A549 (cell line): ENCODE measurements around the gene C8G. TPM values are rescaled to one million over a fixed set of nuclear protein-coding genes. Genes with fewer than 3 reads are reported as not detected.
A peak's percentile ranks its signal among the peaks of the same experiment; 100 is the strongest.

Source experiments
- ATAC-seq, 2 experiments: fragments of 200-7000 bp in 1 of 2; fragments of >200 bp in 1 of 2; cut with Nextera tagmentation in 1 of 2; cut with Tn5 transposase in 1 of 2; 3 replicates each; pipeline versions ENCODE4 v1.8.0 to v1.9.1; 2018 to 2020; ENCODE audit warnings: mild to moderate bottlenecking in 1 of 2, moderate library complexity in 1 of 2
- CTCF ChIA-PET: fragments of 300-600 bp; sonication (Branson Sonifier 250); formaldehyde crosslinking; extraction: SDS; loops from one replicate; lab custom pipeline; 2021; ENCODE audit warnings: antibody characterized with exemption, inconsistent platforms; lab: Yijun Ruan, JAX
- POLR2A ChIA-PET: fragments of 350-600 bp; formaldehyde crosslinking; extraction: SDS; loops from one replicate; lab custom pipeline; 2021; ENCODE audit warnings: antibody characterized with exemption, inconsistent platforms; lab: Yijun Ruan, JAX
- DNase-seq, 2 experiments: peaks; one replicate each; pipeline versions ENCODE4 v3.0.0 to v3.0.0-alpha.2; 2011 to 2016; ENCODE audit warnings: low read depth in 1 of 2, low spot score in 1 of 2
- FAIRE-seq: peaks from 2 replicates; lab custom pipeline; 2011; peaks lifted over from hg19 to GRCh38; lab: Jason Lieb, UNC
- H3K27ac ChIP-seq, 2 experiments: fragments of >200 bp; sonication (Bioruptor Twin); formaldehyde crosslinking; 3 replicates each; pipeline ENCODE4 v1.5.1; 2016 to 2017
- H3K4me1 ChIP-seq: fragments of >200 bp; sonication (Bioruptor Twin); formaldehyde crosslinking; 3 replicates; pipeline ENCODE4 v1.6.1; 2016
- H3K4me2 ChIP-seq: fragments of >200 bp; sonication (Bioruptor Twin); formaldehyde crosslinking; 3 replicates; pipeline ENCODE4 v1.6.1; 2016
- H3K4me3 ChIP-seq: fragments of >200 bp; sonication (Bioruptor Twin); formaldehyde crosslinking; 3 replicates; pipeline ENCODE4 v1.5.1; 2016
- H3K9me3 ChIP-seq: fragments of >200 bp; sonication (Bioruptor Twin); formaldehyde crosslinking; 3 replicates; pipeline ENCODE4 v1.6.1; 2016
- CTCF ChIP-seq: fragments of >200 bp; sonication (Bioruptor Twin); formaldehyde crosslinking; IDR thresholded peaks from 3 replicates; pipeline ENCODE4 v1.5.1; 2016
- EHF ChIP-seq: fragments of 250-450 bp; sonication (Bioruptor Pico); IDR thresholded peaks from 2 replicates; pipeline ENCODE4 v1.5.0; 2020; ENCODE audit warnings: mild to moderate bottlenecking
- EP300 ChIP-seq, 2 experiments: fragments of >200 bp; sonication (Bioruptor Twin); formaldehyde crosslinking; IDR thresholded peaks; 2 replicates in 1 of 2; 3 replicates in 1 of 2; pipeline ENCODE4 v1.6.1; 2016 to 2017
- FOSL2 ChIP-seq, 2 experiments: fragments of 450-650 bp in 1 of 2; fragments of >200 bp in 1 of 2; sonication (Bioruptor Twin) in 1 of 2; formaldehyde crosslinking; IDR thresholded peaks; 2 replicates each; pipeline versions ENCODE4 v1.5.0 to v1.6.1; 2016 to 2020; ENCODE audit warnings: mild to moderate bottlenecking in 1 of 2, moderate library complexity in 1 of 2
- FOXS1 ChIP-seq: fragments of 250-450 bp; sonication (Bioruptor Pico); IDR thresholded peaks from 2 replicates; pipeline ENCODE4 v1.5.0; 2020; ENCODE audit warnings: mild to moderate bottlenecking, moderate library complexity
- HDAC2 ChIP-seq: fragments of 200-600 bp; sonication (generic); IDR thresholded peaks from 2 replicates; pipeline ENCODE4 v1.6.1; 2016
- HEYL ChIP-seq: fragments of 250-450 bp; sonication (Bioruptor Pico); IDR thresholded peaks from 2 replicates; pipeline ENCODE4 v1.8.0; 2021; ENCODE audit warnings: mild to moderate bottlenecking, moderate library complexity
- HMGXB4 ChIP-seq: fragments of 250-450 bp; sonication (Bioruptor Pico); IDR thresholded peaks from 2 replicates; pipeline ENCODE4 v1.5.0; 2021; ENCODE audit warnings: mild to moderate bottlenecking, moderate library complexity, borderline replicate concordance
- HOXB13 ChIP-seq: fragments of 250-450 bp; sonication (Bioruptor Pico); IDR thresholded peaks from 2 replicates; pipeline ENCODE4 v1.5.0; 2020; ENCODE audit warnings: low read depth, mild to moderate bottlenecking, moderate library complexity
- HOXB5 ChIP-seq: fragments of 250-450 bp; sonication (Bioruptor Pico); IDR thresholded peaks from 2 replicates; pipeline ENCODE4 v1.5.0; 2020; ENCODE audit warnings: mild to moderate bottlenecking, moderate library complexity
- JUN ChIP-seq, 2 experiments: fragments of >200 bp; sonication (Bioruptor Twin); formaldehyde crosslinking; IDR thresholded peaks; 2 replicates in 1 of 2; 3 replicates in 1 of 2; pipeline ENCODE4 v1.6.1; 2016 to 2017
- MAFK ChIP-seq: fragments of 450-650 bp; IDR thresholded peaks from 2 replicates; pipeline ENCODE4 v1.6.1; 2014; ENCODE audit not compliant: partially characterized antibody
- MAZ ChIP-seq: fragments of 150-350 bp; IDR thresholded peaks from 2 replicates; pipeline ENCODE4 v1.6.1; 2014; ENCODE audit warnings: antibody characterized with exemption, low read depth, low read length, borderline replicate concordance
- MYC ChIP-seq: IDR thresholded peaks from 2 replicates; pipeline ENCODE4 v1.6.1; 2012; ENCODE audit warnings: mild to moderate bottlenecking, inconsistent platforms, low read length, improper control_type of control experiment, borderline replicate concordance
- NR3C1 ChIP-seq: fragments of >200 bp; sonication (Bioruptor Twin); formaldehyde crosslinking; IDR thresholded peaks from 3 replicates; pipeline ENCODE4 v1.6.1; 2017
- POLR2A ChIP-seq: IDR thresholded peaks from 2 replicates; pipeline ENCODE4 v1.6.1; 2012; ENCODE audit warnings: mild to moderate bottlenecking, low read length
- RAD21 ChIP-seq, 2 experiments: fragments of >200 bp in 1 of 2; sonication (Bioruptor Twin) in 1 of 2; formaldehyde crosslinking in 1 of 2; IDR thresholded peaks in 1 of 2; conservative IDR thresholded peaks in 1 of 2; 2 replicates in 1 of 2; 3 replicates in 1 of 2; pipeline ENCODE4 v1.6.1; 2012 to 2018; ENCODE audit warnings: inconsistent platforms in 1 of 2
- RARB ChIP-seq: fragments of 250-450 bp; sonication (Bioruptor Pico); IDR thresholded peaks from 2 replicates; pipeline ENCODE4 v1.8.0; 2021; ENCODE audit warnings: mild to moderate bottlenecking, moderate library complexity
- REST ChIP-seq: fragments of 200-600 bp; sonication (generic); IDR thresholded peaks from 2 replicates; pipeline ENCODE4 v1.6.1; 2016; ENCODE audit warnings: antibody characterized with exemption, mild to moderate bottlenecking, moderate library complexity
- WGBS: methylation state at CpG from one replicate; pipeline ENCODE4 v1.1.6; 2017; ENCODE audit errors: missing lambda C conversion rate; 5-methylcytosine and 5-hydroxymethylcytosine counted together
- polyA plus RNA-seq, 4 experiments: library from polyadenylated mRNA; depleted of rRNA in 3 of 4; stranded (reverse); fragments of >200 nt; fragmentation: RNase III in 1 of 4; extraction: RNeasy Plus Mini Kit Qiagen cat#74134 plus additional on column Dnase treatment in 1 of 4; gene quantifications; 2 replicates in 3 of 4; 3 replicates in 1 of 4; pipeline ENCODE4 v1.2.3, GENCODE V29; 2011 to 2017
- TF ChIP-seq, protein P1 (sequence below): fragments of >200 bp; sonication (Bioruptor Twin); formaldehyde crosslinking; IDR thresholded peaks from 3 replicates; pipeline ENCODE4 v1.6.1; 2016
- TF ChIP-seq, protein P2 (sequence below): IDR thresholded peaks from 2 replicates; pipeline ENCODE4 v1.6.1; 2012
- TF ChIP-seq, protein P3 (sequence below): IDR thresholded peaks from 2 replicates; pipeline ENCODE4 v1.6.1; 2012
- TF ChIP-seq, protein P4 (sequence below): fragments of >200 bp; sonication (Bioruptor Twin); formaldehyde crosslinking; IDR thresholded peaks from 2 replicates; pipeline ENCODE4 v1.6.1; 2016
- TF ChIP-seq, protein P5 (sequence below): IDR thresholded peaks from 2 replicates; pipeline ENCODE4 v1.6.1; 2012; ENCODE audit warnings: low read depth, borderline replicate concordance

The C8G gene
- polyA plus RNA-seq, 2 of the 4 experiments (the other 2 are of a cell fraction): 0.45 to 1.3 TPM

DNA sequence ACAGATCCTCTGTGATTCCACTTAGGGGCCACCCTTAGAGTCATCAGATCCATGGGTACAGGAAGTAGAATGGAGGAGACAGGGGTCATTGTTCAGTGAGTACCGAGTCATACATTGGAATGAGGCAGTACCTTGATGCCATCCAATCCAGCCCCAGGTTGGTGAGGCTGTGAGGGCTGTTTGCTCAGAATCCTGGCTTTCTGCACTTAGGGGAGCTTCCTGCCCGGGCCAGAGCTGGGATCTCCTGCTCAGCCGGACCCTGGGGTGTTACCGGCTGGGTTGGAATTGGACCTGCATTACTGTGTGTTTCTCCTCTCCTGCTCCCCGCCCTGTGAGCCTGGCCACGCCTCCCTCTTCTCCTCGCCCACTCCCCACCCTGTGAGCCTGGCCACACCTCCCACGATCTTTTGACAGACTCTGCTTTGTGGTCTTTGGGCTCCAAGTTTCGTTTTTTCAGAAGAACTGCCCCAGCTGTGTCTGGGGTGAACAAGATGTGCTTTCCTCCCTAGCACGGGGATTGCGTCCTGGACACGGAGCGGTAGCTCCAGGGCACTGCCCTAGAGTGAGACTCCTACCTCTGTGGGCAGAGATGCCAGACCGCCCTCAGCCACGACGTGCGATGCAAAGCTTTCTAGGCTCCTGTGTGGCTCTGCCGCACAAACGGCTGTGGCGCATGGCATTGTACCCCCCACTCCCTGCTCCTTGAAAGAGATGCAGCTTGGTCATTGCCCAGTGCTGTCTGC, 43.4 kb upstream of the C8G start (continued):
- TF ChIP-seq HDAC2: no peak
- no peak for TF ChIP-seq EP300 (IDR thresholded peaks at IDR 0.05)
- TF ChIP-seq, protein P1, sequence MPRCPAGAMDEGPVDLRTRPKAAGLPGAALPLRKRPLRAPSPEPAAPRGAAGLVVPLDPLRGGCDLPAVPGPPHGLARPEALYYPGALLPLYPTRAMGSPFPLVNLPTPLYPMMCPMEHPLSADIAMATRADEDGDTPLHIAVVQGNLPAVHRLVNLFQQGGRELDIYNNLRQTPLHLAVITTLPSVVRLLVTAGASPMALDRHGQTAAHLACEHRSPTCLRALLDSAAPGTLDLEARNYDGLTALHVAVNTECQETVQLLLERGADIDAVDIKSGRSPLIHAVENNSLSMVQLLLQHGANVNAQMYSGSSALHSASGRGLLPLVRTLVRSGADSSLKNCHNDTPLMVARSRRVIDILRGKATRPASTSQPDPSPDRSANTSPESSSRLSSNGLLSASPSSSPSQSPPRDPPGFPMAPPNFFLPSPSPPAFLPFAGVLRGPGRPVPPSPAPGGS: no peak
- TF ChIP-seq MAZ: no peak
- TF ChIP-seq HMGXB4 (CRISPR knock-in tag): no peak
- TF ChIP-seq CTCF: no peak
- 0 out of 2 replicates have a peak, but pooled peaks have one; percentile 8 for TF ChIP-seq RARB (CRISPR knock-in tag)
- TF ChIP-seq, protein P2, sequence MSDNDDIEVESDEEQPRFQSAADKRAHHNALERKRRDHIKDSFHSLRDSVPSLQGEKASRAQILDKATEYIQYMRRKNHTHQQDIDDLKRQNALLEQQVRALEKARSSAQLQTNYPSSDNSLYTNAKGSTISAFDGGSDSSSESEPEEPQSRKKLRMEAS: no peak; the same call in 1 of the 2 replicates
- peak; percentile 43; the same call in 1 of the 2 replicates for TF ChIP-seq MYC
- no peak for TF ChIP-seq MAFK

- Histone ChIP-seq H3K4me2 (peak overlapping the region; percentile 81), H3K4me3 (peak overlapping the region; percentile 21), H3K9me3 (no peaks in the 10 kb centered on the region), H3K4me1 (peaks cover 73% of the 10 kb centered on the region), H3K27ac (peak overlapping the region; percentile 96)
- ATAC-seq (peak; percentile 65 to 79), FAIRE-seq (no peak), DNase-seq (peak; percentile 94 to 97)
- 4% methylated on average over 10 of the region's 15 CpGs for WGBS
- POLR2A ChIA-PET: interaction anchor here (0.7 to 4.2 kb wide), 11 partner anchors 10 to 133 kb away, joined by 3 to 108 read pairs (median 4); partner anchors contain the start of genes CLIC3, EDF1, FBXW5 and PAXX
- CTCF ChIA-PET: interaction anchor here (0.6 to 10.7 kb wide), 11 partner anchors 11 to 133 kb away, joined by 3 to 139 read pairs (median 4); partner anchors contain the start of genes C8G and TRAF2
- no peak for TF ChIP-seq NR3C1
- no peak for TF ChIP-seq FOSL2 (IDR thresholded peaks at IDR 0.05)
- peak; percentile 41; the same call in 1 of the 2 replicates for TF ChIP-seq FOSL2 (CRISPR knock-in tag; IDR thresholded peaks at IDR 0.05)
- TF ChIP-seq FOXS1 (CRISPR knock-in tag): peak; percentile 43; the same call in 1 of the 2 replicates
- TF ChIP-seq HOXB5 (CRISPR knock-in tag): peak; percentile 58; the same call in 1 of the 2 replicates
- TF ChIP-seq, protein P3, sequence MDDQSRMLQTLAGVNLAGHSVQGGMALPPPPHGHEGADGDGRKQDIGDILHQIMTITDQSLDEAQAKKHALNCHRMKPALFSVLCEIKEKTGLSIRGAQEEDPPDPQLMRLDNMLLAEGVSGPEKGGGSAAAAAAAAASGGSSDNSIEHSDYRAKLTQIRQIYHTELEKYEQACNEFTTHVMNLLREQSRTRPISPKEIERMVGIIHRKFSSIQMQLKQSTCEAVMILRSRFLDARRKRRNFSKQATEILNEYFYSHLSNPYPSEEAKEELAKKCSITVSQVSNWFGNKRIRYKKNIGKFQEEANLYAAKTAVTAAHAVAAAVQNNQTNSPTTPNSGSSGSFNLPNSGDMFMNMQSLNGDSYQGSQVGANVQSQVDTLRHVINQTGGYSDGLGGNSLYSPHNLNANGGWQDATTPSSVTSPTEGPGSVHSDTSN: peak; percentile 8; the same call in 1 of the 2 replicates
- TF ChIP-seq, protein P4, sequence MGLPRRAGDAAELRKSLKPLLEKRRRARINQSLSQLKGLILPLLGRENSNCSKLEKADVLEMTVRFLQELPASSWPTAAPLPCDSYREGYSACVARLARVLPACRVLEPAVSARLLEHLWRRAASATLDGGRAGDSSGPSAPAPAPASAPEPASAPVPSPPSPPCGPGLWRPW: no peak
- TF ChIP-seq RAD21 (conservative IDR thresholded peaks at IDR 0.05 in 1 of 2, IDR thresholded peaks at IDR 0.05 in 1 of 2): 0 out of 5 replicates have a peak, but pooled peaks of 1 of the 2 experiments have one; percentile 9
- peak; percentile 27; the same call in 1 of the 2 replicates for TF ChIP-seq EHF (CRISPR knock-in tag)
- peak; percentile 80; the same call in 1 of the 2 replicates for TF ChIP-seq HOXB13 (CRISPR knock-in tag)
- TF ChIP-seq REST: no peak
- peak; percentile 9; the same call in 1 of the 2 replicates for TF ChIP-seq POLR2A
- TF ChIP-seq JUN (IDR thresholded peaks at IDR 0.05): peak; percentile 27 to 38; a peak in 2 of 5 replicates
- TF ChIP-seq, protein P2: peak; percentile 97
- TF ChIP-seq, protein P5, sequence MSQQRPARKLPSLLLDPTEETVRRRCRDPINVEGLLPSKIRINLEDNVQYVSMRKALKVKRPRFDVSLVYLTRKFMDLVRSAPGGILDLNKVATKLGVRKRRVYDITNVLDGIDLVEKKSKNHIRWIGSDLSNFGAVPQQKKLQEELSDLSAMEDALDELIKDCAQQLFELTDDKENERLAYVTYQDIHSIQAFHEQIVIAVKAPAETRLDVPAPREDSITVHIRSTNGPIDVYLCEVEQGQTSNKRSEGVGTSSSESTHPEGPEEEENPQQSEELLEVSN: peak; percentile 72; the same call in 1 of the 2 replicates
- peak; percentile 68; the same call in 1 of the 2 replicates for TF ChIP-seq HEYL (CRISPR knock-in tag)
Measured at GRCh38 chr9:136902259-136902821, 42.7 kb upstream of the C8G start.
